Measurements from ENCODE around the gene LOXL1. TPM values are rescaled to one million over a fixed set of nuclear protein-coding genes. Genes with fewer than 3 reads are reported as not detected.

The LOXL1 gene
- total RNA-seq, 1 experiment from 2014 or later = 249 TPM

DNA sequence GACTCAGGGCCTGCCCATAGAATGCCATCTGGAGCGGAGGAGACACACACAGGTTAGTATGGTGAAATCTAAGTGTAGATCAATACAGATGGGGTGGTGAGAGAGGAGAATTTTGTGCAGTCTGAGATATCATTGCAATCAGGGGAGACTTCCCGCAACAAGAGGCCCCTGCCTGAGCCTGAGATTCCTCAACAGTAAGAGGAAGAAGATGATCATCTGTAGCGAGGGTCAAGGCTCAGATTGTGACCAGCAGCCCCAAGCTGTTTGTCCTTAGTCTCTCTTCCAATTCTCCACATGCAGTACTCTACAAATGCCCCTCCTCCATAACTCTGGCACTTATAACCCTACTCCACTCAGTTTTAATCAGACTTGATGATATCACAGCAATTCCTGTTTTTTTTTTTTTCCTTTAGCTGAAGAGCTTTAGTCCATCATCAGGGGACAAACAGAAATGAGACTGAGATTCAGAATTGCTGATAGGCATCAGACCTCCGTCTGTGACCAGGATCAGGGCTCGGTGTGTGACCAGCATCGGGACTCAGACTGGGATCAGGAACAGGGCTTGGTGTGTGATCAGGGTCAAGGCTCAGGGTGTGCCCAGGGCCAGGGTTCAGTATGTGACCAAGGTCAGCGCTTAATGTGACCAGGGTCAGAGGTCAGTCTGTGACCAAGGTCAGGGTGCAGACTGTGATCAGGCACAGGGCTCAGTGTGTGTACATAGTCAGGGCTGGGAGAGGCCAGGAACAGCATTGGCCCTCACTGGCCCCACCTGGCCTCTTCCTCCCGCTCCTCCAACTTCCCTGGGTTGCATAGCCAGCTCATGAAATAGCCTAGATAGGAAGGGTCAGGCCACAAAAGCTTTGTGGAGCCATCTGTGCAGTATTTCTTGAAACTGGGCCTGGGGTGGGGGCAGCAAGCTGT lies 14.1 kb downstream of the LOXL1 start:
- Histone ChIP-seq H4K20me1 (ENCODE audit: low read length) (no peaks in the 10 kb centered on the region), H3K4me1 (ENCODE audit: insufficient read depth, low read length) (peaks cover 84% of the 10 kb centered on the region), H3K4me2 (ENCODE audit: low read length) (peak overlapping the region; percentile 66), H3K9me2 (replicated peaks; ENCODE audit: low read length) (no peaks in the 10 kb centered on the region), H3F3A (ENCODE audit: low read length, unreplicated experiment) (peaks cover 5% of the 10 kb centered on the region), H3K9me3 (ENCODE audit: low read length) (no peaks in the 10 kb centered on the region), H3K79me2 (ENCODE audit: low read length) (peaks cover 86% of the 10 kb centered on the region), H3K27me3 (ENCODE audit: low read length) (no peaks in the 10 kb centered on the region), H3K9ac (ENCODE audit: low read length) (no peak overlapping the region), H3K27ac (ENCODE audit: low read length) (peak overlapping the region; percentile 96), H2AFZ (ENCODE audit: low read length) (no peak overlapping the region), H3K36me3 (ENCODE audit: low read depth, low read length) (peaks cover 27% of the 10 kb centered on the region), H3K4me3 (ENCODE audit: low read length) (no peak overlapping the region)
- BruUV-seq (replicated peaks) = no TSS peak
- intact Hi-C loops (cut with micrococcal nuclease) = no loop called here
- TF ChIP-seq, protein P1, sequence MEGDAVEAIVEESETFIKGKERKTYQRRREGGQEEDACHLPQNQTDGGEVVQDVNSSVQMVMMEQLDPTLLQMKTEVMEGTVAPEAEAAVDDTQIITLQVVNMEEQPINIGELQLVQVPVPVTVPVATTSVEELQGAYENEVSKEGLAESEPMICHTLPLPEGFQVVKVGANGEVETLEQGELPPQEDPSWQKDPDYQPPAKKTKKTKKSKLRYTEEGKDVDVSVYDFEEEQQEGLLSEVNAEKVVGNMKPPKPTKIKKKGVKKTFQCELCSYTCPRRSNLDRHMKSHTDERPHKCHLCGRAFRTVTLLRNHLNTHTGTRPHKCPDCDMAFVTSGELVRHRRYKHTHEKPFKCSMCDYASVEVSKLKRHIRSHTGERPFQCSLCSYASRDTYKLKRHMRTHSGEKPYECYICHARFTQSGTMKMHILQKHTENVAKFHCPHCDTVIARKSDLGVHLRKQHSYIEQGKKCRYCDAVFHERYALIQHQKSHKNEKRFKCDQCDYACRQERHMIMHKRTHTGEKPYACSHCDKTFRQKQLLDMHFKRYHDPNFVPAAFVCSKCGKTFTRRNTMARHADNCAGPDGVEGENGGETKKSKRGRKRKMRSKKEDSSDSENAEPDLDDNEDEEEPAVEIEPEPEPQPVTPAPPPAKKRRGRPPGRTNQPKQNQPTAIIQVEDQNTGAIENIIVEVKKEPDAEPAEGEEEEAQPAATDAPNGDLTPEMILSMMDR (conservative IDR thresholded peaks at IDR 0.05; ENCODE audit: low read depth, low read length) = no peak
- no peak for TF ChIP-seq EZH2phosphoT487 (IDR thresholded peaks at IDR 0.05; ENCODE audit: borderline replicate concordance, low read length)
- no peak for TF ChIP-seq EZH2 (IDR thresholded peaks at IDR 0.05; ENCODE audit: low read length, unreplicated experiment)
- POLR2A ChIA-PET (ENCODE audit: unreplicated experiment) = interaction anchor here (0.6 to 0.8 kb wide), 2 partner anchors 13 to 16 kb away, joined by 3 to 6 read pairs; no protein-coding TSS in a partner anchor
- CTCF ChIA-PET = interaction anchor here (1.2 kb wide), 1 partner anchor 42 kb away, joined by 4 read pairs; no protein-coding TSS in a partner anchor
- DNase-seq = peak; percentile 30
- ATAC-seq = peak; percentile 4

DNA sequence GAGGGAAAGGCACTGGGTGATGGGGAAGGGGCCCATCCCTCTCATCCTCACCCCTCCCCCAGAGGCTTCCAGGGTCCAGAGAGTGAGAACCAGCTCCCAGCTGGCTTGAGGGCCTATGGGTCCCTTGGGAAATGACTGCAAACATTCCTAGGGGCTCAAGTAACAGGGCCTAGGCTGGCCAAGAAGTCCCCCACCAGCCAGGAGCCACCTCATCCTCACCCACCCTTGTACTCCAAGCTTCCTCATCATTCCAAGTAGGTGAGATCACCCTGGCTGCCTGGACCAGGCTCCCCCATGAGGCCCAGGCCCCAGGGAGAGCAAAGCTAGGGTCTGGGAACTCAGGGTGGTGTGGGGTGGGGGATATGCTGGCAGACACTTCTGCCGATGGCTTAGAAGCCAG lies 14.8 kb downstream of the LOXL1 start:
- POLR2A ChIA-PET (ENCODE audit: unreplicated experiment) = interaction anchor here (0.6 to 0.8 kb wide), 3 partner anchors 15 to 32 kb away, joined by 3 to 6 read pairs (median 5); partner anchors contain the start of gene LOXL1

More for the DNA sequence above, 14.8 kb downstream of the LOXL1 start:
- peaks cover 29% of the 10 kb centered on the region for H3K36me3 ChIP-seq (ENCODE audit: low read depth, low read length)
- peaks cover 80% of the 10 kb centered on the region for H3K79me2 ChIP-seq (ENCODE audit: low read length)
- ATAC-seq (peak; percentile 56), DNase-seq (peak; percentile 90)
- no peaks in the 10 kb centered on the region for H4K20me1 ChIP-seq (ENCODE audit: low read length)
- no peaks in the 10 kb centered on the region for H3K9me2 ChIP-seq (replicated peaks; ENCODE audit: low read length)
- H3K27ac ChIP-seq (ENCODE audit: low read length) = peak overlapping the region; percentile 96
- peaks cover 76% of the 10 kb centered on the region for H3K4me1 ChIP-seq (ENCODE audit: insufficient read depth, low read length)
- no peak for TF ChIP-seq EZH2phosphoT487 (IDR thresholded peaks at IDR 0.05; ENCODE audit: borderline replicate concordance, low read length)
- TF ChIP-seq, protein P1 (conservative IDR thresholded peaks at IDR 0.05; ENCODE audit: low read depth, low read length) = no peak
- TF ChIP-seq EZH2 (IDR thresholded peaks at IDR 0.05; ENCODE audit: low read length, unreplicated experiment) = no peak
- no peak overlapping the region for H3K4me3 ChIP-seq (ENCODE audit: low read length)
- peaks cover 4% of the 10 kb centered on the region for H3F3A ChIP-seq (ENCODE audit: low read length, unreplicated experiment)
- no TSS peak for BruUV-seq (replicated peaks)
- H3K9ac ChIP-seq (ENCODE audit: low read length) = peak overlapping the region; percentile 66
- CTCF ChIA-PET = interaction anchor here (0.6 to 1.2 kb wide), 2 partner anchors 28 to 43 kb away, joined by 3 to 4 read pairs; no protein-coding TSS in a partner anchor
- intact Hi-C loops (cut with micrococcal nuclease) = no loop called here
- H3K27me3 ChIP-seq (ENCODE audit: low read length) = no peaks in the 10 kb centered on the region
- H2AFZ ChIP-seq (ENCODE audit: low read length) = no peak overlapping the region
- no peaks in the 10 kb centered on the region for H3K9me3 ChIP-seq (ENCODE audit: low read length)
- H3K4me2 ChIP-seq (ENCODE audit: low read length) = peak overlapping the region; percentile 66

Measured in PC-3 (cell line).